Activated T-helper 9 cell treated with anti-CD3 and anti-CD28 coated beads, Interleukin-2, amount 50 U/mL, for 16 hours (primary cell): ENCODE data around the gene C2CD4C.
"Not testable (repeated sequence)": the region's sequence is repeated elsewhere in the genome, so short reads cannot be mapped to it uniquely, and the experiment has no call there.

Experiments used
- DNase-seq: peaks from one replicate; pipeline ENCODE4 v3.0.0-alpha.2; 2020; ENCODE audit warnings: low read depth

The C2CD4C gene, protein sequence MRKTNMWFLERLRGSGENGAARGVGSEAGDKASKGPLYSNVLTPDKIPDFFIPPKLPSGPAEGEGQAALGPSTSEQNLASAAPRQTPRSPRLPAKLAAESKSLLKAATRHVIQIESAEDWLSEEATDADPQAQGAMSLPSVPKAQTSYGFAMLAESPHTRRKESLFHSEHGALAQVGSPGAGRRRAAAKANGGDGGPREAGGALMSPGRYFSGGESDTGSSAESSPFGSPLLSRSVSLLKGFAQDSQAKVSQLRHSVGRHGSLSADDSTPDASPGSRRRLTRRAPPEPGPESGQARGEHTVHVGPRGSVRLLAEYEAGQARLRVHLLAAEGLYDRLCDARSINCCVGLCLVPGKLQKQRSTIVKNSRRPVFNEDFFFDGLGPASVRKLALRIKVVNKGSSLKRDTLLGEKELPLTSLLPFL

DNA sequence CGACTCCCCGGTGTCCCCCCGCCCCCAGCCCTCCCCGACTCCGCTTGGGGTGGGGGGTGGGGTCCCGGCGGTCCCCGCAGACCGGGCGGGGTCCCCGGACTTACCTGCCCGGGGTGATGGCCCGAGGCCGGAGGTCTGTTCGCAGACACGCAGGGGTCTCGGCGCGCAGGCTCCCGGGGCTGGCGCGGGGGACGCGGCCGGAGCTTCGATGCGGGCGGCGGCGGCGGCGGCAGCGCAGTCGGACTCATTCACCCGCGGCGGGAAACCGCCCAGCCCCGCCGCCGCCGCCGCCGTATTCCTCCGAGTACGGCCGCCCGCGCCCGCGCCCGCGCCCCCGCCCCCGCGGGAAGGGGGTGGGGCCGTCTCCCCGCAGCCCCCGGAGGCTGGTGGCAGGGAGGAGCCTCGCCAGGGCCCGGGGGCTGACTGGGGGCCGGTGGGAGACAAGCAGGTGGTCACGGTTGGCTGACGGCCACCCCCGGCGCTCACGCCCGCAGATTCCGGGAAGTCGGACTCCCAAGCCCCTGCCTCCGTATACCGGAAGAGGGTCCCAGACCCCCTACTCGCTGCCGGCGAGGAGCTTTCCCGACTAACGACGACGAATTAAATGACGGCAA is at the start of gene C2CD4C:
TSS of gene C2CD4C (minus strand) at position 246 of the 614 bp plus-strand sequence. CDS start 786 bp downstream, outside the sequence.
- DNase-seq, result no peak

DNA sequence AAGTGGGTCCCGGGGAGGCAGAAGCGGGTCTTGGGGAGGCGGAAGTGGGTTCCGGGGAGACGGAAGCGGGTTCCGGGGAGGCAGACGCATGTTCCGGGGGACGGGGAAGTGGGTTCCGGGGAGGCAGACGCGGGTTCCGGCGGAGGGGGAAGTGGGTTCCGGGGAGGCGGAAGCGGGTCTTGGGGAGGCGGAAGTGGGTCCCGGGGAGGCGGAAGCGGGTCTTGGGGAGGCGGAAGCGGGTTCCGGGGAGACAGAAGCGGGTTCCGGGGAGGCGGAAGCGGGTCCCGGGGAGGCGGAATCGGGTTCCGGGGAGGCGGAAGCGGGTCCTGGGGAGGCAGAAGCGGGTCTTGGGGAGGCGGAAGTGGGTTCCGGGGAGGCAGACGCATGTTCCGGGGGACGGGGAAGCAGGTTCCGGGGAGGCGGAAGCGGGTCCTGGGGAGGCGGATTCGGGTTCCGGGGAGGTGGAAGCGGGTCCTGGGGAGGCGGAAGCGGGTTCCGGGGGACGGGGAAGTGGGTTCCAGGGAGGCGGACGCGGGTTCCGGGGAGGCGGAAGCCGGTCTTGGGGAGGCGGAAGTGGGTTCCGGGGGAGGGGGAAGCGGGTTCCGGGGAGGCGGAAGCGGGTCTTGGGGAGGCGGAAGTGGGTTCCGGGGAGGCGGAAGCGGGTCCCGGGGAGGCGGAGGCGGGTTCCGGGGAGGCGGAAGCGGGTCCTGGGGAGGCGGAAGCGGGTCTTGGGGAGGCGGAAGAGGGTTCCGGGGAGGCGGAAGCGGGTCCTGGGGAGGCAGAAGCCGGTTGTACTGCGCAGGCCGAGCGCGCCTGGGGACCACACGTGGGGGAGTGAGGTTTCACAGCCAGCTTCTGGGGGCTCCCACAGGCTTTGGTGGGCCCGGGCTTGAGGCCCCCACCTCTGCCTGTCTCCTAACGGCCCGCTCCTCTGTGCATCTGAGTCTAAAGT is 49.4 kb upstream of the C2CD4C start:
- DNase-seq, result no peak

DNA sequence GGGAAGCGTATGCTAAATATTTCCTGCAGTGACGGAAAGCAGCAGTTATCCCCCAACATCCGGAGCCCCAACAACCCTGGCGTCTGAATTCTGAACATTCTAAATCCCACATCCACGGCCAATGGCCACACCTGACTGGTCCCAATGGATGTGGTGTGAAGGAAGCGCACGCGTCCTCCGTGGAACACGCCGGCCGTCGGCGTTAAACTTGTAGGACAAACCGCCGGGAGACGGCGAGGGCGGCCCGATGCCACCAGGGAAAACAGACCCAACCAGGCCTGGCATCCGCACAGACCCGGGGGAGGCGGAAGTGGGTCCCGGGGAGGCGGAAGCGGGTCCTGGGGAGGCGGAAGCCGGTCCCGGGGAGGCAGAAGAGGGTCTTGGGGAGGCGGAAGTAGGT is 48.7 kb upstream of the C2CD4C start:
- DNase-seq, result no peak

DNA sequence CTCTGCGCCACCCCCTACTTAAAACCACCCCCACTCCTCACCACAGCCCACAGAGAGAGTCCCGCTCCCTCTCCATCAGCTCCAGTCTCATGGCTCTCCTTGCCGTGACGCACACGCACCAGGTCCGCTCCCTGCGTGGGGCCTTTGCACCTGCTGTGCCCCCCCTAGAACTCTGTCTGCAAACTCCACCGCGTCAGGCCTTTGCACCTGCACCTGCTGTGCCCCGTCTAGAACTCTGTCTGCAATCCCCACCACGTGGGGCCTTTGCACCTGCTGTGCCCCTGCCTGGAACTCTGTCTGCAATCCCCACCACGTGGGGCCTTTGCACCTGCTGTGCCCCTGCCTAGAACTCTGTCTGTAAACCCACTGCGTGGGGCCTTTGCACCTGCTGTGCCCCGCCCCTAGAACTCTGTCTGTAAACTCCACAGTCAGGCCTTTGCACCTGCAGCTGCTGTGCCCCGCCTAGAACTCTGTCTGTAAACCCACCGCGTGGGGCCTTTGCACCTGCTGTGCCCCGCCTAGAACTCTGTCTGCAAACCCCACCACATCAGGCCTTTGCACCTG is 47.7 kb upstream of the C2CD4C start:
- DNase-seq, result no peak

DNA sequence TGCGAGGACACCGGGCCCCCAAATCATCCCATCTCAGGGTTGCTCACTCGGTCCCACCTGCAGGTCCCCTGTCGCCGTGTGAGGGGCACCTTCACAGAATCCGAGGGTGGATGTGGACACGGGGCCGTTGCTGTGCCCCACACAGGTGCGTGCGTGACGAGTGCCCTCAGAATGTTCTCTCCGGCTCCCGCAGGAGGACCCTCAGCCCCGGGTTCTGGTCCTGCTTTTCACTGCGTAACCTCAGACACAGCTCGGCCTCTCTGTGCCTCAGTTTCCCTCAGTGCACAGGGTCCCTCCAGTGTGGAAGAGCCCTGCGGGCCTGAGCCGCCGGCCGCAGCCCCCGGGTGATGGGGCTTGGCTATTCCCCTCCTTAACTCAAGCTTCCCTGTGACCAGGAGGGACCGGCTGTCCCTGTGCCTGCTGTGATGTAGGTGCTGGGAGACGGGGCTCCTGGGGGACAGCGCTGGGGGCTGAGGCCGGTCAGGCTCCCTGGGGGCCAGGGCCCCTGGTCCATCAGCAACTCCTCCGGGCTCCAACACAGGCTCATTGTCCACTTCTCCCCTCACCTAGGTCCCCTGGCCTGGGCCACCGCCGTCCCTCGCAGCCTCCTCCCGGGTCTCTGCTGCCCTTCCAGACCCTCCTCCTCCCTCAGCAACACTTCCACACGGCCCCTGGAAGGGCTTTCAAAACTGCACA is 47.1 kb upstream of the C2CD4C start:
- DNase-seq, result no peak

DNA sequence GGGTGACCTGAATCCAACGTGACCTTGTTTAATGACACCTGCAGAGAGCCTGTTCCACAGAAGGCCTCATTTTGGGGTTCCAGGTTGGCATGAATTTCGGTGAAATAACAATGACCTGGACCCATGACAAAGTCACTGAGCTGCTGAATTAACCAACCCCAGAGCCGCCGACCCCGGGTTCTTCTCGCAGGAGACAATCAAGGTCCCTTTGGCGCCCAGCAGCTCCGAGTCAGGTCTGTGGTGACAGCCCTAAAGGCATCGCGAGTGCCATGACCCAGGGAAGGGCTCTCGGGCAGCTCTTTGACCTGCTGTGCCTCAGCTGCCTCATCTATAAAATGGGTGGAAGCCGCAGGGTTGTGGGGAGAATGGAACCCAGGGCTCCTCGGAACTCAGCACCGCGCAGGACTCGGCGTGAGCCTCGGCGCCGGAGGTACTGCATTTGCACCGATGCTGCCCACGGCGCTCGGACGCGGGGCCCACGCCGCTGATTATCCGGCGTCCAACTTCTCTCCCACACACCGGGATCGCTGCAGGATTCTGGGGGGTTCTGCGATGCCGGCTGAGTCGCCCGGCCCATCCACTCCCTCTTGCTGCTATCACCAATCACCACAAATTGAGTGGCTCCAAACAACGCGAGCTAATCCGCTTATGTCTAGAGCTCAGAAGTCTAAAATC is 46.2 kb upstream of the C2CD4C start:
- no peak for DNase-seq

DNA sequence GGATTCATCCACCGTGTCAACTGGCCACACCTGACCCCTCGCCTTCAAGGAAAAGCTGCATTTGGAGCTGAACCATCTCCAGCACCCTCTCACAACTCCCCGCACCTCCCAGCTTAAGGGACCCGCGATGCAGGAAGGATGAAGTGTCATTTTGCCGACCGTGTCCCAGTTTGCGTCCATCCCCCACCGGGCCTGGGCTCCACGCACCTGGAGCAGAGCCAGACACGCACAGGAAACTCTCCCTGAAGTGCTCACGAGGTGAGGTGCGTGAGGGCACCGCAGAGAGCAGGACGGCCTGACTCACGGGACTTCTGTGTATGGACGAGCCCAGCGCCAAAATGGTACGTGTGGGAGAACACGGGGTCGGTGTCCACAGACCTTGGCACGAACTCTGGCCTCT is 44.7 kb upstream of the C2CD4C start:
- no peak for DNase-seq

DNA sequence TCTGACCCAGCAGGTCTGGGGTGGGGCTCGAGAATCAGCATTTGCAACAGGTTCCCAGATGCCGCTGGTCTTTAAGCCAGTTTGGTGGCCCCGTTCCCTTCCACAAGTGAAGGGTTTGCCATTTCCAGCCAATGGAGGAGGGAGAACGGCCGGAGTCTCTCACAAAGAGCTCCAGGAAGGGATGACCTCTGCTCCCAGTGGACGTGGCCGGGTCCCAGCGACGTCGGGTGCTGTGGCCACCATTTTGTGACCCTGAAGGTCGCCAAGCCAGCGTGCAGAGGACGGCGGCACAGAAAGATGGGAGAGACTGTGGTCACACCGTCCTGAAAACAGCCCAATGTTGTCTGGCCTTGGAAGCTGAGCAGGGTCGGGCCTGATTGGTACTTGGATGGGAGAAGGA is 43.9 kb upstream of the C2CD4C start:
- DNase-seq, result no peak

DNA sequence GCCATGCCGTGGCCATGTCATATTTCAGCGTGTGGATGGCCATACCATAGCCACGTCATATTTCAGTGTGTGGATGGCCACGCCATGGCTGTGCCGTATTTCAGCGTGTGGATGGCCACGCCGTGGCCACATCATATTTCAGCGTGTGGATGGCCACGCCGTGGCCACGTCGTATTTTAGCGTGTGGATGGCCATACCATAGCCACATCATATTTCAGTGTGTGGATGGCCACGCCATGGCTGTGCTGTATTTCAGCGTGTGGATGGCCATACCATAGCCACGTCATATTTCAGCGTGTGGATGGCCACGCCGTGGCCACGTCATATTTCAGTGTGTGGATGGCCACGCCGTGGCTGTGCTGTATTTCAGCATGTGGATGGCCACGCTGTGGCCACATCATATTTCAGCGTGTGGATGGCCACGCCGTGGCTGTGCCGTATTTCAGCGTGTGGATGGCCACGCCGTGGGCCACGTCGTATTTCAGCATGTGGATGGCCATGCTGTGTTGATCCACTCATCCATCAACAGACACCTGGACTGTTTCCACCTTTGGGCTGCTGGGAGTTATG is 42.0 kb upstream of the C2CD4C start:
- DNase-seq, result not testable (repeated sequence)

DNA sequence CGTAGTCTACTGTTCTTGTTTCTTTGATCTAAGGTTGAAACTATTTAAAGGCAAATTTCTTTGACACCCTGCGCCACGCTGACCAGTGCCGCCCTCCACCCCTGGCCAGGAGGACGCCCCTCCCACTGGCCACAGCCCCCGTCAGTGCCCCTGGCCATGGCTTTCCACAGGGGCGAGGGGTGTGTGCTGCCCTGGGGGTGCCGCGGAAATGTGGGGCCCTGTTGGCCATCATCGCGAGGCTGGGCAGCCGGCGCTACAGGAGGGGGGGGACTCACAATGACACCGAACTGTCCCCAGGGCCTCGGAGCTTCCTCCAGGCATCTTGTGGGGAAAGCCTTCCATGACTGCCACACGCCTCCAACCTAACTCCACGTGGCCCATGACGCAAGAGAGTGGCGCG is 41.0 kb upstream of the C2CD4C start:
- no peak for DNase-seq

DNA sequence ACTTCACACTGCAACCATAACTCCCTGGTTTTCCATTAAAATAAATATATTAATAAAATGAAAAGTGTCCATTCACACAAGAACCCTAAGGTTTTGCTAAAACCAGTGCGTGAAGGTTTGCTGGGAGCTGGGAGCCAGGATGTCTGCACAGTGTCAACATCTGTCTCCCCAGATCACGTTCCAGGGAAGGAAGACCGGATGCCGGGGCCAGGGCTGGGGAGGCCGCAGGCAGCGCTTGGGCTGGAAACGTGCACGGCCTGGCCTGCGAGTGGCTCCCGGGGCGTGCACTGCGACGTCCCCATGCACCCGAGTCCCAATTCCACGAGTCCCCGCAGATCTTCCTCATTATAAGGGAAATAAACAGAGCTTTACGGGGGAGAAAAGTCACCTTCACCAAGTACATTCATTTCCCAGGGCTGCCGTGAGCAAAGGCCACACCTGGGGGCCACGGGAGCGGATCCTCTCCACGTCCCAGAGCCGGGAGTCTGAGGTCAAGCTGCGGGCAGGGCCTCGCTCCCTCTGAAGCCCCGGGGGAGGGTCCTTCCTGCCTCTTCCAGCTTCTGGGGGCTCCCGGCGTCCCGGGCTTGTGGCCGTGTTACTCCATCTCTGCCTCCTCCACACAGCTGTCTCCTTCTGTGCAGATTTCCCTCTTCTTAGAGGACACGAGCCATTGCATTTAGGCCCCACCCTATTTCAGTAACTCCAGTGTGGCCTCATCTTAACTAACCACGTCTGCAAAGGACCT is 39.0 kb upstream of the C2CD4C start:
- DNase-seq, result no peak

DNA sequence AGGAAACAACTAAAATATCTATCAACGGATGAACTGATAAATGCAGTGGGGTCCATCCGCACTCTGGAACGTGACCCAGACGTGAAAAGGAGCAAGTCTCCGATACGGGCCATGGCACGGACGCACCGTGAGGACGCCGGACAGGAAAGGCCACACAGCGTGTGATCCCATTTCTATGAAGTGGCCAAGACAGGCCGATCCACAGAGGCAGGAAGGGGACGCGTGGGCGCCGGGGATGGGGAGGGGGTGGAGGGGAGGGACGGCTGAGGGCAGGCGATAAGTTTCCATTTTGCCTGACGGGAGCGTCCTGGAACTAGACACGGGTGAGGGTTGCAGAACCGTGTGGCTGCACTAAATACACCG is 38.1 kb upstream of the C2CD4C start:
- DNase-seq, result no peak

DNA sequence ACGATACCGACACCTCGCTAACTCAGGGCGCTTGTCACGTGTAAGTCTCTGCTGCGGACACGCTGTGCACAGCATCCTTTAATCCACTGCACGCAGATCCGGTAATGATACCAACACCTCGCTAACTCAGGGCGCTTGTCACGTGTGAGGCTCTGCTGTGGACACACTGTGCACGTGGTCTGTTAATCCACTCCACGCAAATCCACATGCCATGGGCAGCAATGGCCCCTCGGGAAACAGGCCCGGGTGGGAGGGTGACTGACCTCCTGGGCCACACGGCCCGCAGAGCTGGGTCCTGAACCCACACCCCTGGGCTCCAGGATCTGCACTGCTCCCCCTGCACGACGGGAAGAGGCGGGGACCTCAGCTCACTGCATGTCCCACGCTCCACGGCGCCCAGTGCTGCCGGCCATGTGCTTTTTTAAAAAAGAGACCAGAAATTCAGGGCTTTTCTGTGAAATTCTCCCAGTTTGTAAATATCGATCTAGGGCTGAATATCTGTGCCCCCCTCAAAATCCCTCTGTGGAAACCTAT is 35.8 kb upstream of the C2CD4C start:
- no peak for DNase-seq

DNA sequence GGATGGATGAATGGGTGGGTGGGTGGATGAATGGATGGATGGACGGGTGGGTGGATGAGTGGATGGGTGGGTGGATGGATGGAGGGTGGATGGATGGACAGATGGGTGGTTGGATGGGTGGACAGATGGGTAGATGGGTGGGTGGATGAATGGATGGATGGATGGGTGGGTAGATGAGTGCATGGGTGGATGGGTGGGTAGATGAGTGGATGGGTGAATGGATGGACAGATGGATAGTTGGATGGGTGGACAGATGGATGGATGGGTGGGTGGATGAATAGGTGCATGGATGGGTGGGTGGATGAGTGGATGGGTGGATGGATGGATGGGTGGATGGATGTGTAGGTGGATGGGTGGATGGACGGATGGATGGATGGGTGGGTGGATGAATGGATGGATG is 34.1 kb upstream of the C2CD4C start:
- DNase-seq, result no peak

DNA sequence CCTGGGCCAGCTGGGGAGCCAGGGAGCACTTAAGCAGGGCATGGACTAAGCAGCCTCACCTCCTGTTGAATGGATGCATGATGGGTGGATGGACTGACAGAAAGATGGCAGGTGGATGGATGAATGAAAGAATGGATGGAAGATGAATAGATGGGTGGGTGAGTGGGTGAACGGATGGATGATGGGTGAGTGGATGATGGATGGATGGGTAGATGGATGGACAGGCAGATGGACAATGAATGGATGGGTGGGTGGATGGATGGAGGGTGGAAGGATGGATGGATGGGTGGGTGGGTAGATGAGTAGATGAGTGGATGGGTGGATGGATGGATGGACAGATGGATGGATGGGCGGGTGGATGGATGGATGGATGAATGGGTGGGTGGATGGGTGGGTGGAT is 33.1 kb upstream of the C2CD4C start:
- DNase-seq, result no peak

DNA sequence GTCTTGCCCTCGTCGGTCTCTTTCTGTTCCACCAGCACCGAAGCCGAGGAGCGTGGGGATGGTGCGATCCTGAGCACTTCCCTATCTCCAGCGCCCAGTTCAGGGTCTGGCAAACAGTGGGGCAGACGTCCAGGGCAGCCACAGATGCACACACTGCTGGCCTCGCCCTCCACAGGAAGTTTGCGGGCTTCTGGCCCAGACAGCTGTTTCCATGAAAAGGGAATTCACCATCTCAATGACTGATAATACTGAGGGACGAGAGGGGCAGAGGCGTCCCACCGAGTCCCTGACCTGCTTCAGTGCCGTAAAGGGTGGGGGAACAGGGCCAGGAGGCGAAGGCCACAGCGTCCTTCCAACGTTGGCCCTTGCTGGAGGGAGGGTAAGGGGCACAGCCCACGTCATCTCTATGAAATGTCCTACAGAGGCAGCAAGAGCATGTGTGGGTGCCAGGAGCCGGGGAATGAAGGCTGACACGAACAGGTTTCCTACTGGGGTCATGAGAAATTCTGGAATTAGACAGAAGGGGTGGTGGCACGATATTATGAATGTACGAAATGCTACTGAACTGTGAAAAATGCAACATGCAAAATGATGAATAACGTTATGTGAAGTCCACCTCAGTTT is 32.4 kb upstream of the C2CD4C start:
- no peak for DNase-seq

DNA sequence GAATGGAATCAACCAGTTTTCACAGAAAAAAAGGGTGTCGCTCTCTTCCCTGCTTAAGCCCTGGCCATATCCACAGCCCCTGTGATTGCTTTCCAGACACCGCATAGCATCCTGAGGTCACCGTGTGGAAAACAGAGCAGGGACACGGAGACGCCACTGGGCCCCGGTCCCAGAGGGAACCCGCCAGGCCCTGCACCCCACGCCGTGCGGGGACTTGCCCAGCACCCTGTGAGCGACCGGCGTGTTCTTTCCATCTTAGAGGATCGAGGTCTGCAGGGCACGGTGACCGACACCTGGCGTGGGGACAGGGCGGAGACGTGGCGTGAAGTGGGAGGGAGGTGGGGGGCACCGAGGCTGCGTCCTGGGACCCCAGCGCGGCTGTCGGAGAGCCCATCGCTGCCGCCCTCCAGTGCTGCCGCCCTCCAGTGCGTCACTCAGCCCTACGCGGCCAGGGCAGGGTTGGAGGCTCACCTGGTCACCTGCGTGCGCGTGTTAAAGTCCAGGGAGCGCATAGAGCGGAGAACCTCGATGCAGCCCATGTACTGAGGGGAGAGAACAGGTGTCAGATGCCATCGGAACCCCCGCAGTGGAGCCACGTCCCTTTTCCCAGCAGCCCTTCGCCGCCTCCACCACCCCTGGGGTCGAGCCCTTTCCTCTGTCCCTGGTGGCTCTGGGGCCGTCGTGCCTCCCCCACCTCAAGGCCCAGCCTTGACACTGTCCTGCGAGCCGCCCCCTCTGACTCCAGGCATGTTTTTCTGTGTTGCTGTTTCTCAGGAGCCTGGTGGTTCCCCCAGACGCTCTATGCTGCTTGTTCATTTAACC is 31.7 kb upstream of the C2CD4C start:
- DNase-seq, result no peak

DNA sequence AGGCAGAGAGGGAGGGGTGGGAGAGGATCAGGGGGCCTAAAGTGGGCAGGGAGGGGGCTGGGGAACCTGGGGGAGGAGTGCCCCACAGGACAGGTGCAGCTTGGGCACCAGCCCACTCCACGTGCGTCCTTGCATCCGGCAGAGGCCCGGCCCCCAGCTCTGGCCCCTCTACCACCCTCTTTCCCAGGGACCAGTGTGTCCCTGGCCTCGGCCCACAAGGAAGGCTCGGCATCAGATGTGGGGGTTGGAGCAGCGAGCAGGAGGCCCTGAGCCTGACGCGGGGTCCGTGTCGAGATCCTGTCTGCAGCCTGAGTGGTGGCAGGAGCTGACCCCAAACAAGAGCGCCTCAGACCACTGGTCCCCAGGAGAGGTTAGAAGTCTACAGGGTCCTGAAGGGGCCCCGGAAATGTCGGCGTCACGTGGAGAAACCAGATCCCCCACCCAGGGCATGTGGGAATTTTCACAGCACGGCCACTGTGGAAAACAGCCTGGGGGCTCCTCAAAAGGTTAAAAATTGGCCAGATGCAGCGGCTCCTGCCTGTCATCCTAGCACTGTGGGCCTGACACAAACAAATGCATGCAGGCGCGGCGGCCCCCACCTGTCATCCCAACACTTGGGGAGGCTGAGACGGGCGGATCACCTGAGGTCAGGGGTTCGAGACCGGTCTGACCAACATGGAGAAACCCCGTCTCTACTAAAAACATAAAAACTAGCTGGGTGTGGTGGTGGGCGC is 30.4 kb upstream of the C2CD4C start:
- DNase-seq, result no peak
